ENCODE results near the gene WWOX.

DNA sequence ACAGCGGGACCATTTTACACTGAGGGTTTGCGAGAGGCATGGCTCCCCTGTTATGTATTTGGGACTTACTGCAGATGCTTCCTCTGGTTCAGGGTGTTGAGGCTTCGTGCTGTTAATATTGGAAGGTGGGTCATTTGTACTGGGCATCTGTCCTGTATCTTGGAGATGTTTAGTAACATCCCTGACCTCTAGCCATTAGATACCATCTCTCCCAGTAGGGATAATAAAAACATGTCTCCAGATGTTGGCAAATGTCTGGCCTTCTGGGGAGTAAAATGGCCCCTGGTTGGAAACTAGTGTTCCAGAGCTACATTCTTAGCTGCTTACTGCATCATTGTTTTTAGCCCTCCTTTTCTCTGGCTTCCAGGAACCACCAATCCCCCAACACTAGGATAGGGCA is 388.0 kb downstream of the WWOX start:
- TF ChIP-seq, protein P1, sequence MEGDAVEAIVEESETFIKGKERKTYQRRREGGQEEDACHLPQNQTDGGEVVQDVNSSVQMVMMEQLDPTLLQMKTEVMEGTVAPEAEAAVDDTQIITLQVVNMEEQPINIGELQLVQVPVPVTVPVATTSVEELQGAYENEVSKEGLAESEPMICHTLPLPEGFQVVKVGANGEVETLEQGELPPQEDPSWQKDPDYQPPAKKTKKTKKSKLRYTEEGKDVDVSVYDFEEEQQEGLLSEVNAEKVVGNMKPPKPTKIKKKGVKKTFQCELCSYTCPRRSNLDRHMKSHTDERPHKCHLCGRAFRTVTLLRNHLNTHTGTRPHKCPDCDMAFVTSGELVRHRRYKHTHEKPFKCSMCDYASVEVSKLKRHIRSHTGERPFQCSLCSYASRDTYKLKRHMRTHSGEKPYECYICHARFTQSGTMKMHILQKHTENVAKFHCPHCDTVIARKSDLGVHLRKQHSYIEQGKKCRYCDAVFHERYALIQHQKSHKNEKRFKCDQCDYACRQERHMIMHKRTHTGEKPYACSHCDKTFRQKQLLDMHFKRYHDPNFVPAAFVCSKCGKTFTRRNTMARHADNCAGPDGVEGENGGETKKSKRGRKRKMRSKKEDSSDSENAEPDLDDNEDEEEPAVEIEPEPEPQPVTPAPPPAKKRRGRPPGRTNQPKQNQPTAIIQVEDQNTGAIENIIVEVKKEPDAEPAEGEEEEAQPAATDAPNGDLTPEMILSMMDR (conservative IDR thresholded peaks at IDR 0.05): no peak
- no peak for TF ChIP-seq EZH2 (IDR thresholded peaks at IDR 0.05; ENCODE audit: low read depth)

Data from PC-9 (cell line).